HCT116 (cell line): ENCODE results near the gene CKS1B. TPM values are rescaled to one million over a fixed set of nuclear protein-coding genes. Genes with fewer than 3 reads are reported as not detected.

ENCODE experiments used
- ATAC-seq: fragments of 200-7000 bp; cut with Tn5 transposase; 2 replicates; pipeline ENCODE4 v1.9.1; 2020; ENCODE audit warnings: mild to moderate bottlenecking, moderate library complexity
- BruUV-seq: library from RNA; stranded (reverse); fragments of 400-500 nt; replicated peaks from 2 replicates; lab custom pipeline; 2021; lab: Mats Ljungman, UMichigan
- CTCF ChIA-PET: fragments of 300-600 bp; sonication (Branson Sonifier 250); formaldehyde crosslinking; loops from one replicate; lab custom pipeline; 2021; ENCODE audit warnings: antibody characterized with exemption; lab: Charles Lee
- POLR2A ChIA-PET: fragments of 300-600, 350-600 bp; sonication (Branson Sonifier 250); formaldehyde crosslinking; loops from one replicate; lab custom pipeline; 2021; ENCODE audit warnings: antibody characterized with exemption; lab: Charles Lee
- RAD21 ChIA-PET, 2 experiments: fragments of 300-600 bp; sonication (Branson Sonifier 250); formaldehyde crosslinking; loops; one replicate each; lab custom pipeline; 2023; ENCODE audit warnings: low total read pairs in 2 of 2; ENCODE audit not compliant: uncharacterized antibody in 2 of 2, unreplicated experiment in 2 of 2, low non-redundant PET in 1 of 2; lab: Charles Lee
- DNase-seq: peaks from one replicate; pipeline ENCODE4 v3.0.0-alpha.2; 2010; ENCODE audit warnings: low read depth, low spot score
- H2AFZ ChIP-seq: fragments of 200-600 bp; shearing (Covaris generic), sonication (generic); 2 replicates; pipeline ENCODE4 v1.6.1; 2017; ENCODE audit warnings: low read depth, mixed run types, mixed read lengths, antibody characterized with exemption, low read length; ENCODE audit not compliant: poor library complexity, severe bottlenecking
- H3K27ac ChIP-seq: 2 replicates; pipeline ENCODE4 v1.5.1; 2012; ENCODE audit warnings: low read depth, low read length
- H3K27me3 ChIP-seq: fragments of 200-600 bp; sonication (generic); 2 replicates; pipeline ENCODE4 v1.6.1; 2016; ENCODE audit warnings: mixed run types, low read length, mixed read lengths; ENCODE audit not compliant: insufficient read depth
- H3K36me3 ChIP-seq, 2 experiments: fragments of 200-500 bp in 1 of 2; fragments of 200-600 bp in 1 of 2; sonication (Bioruptor generic) in 1 of 2; sonication (generic) in 1 of 2; 2 replicates each; pipeline versions ENCODE4 v1.5.1 to v1.6.1; 2014 to 2016; ENCODE audit warnings: low read length in 2 of 2, inconsistent platforms in 1 of 2, mixed read lengths in 1 of 2, mixed run types in 1 of 2; ENCODE audit not compliant: insufficient read depth in 2 of 2, control insufficient read depth in 1 of 2
- H3K4me1 ChIP-seq, 2 experiments: fragments of 200-600 bp in 1 of 2; sonication (generic) in 1 of 2; 2 replicates each; pipeline versions ENCODE4 v1.5.1 to v1.6.1; 2012 to 2017; ENCODE audit warnings: low read length in 2 of 2, inconsistent platforms in 1 of 2, mild to moderate bottlenecking in 1 of 2, mixed read lengths in 1 of 2, mixed run types in 1 of 2, moderate library complexity in 1 of 2; ENCODE audit not compliant: insufficient read depth in 2 of 2, control insufficient read depth in 1 of 2
- H3K4me2 ChIP-seq: fragments of 200-600 bp; sonication (generic); 2 replicates; pipeline ENCODE4 v1.6.1; 2017; ENCODE audit warnings: mixed run types, low read length, mixed read lengths
- H3K4me3 ChIP-seq, 2 experiments: fragments of 200-600 bp in 1 of 2; sonication (generic) in 1 of 2; replicated peaks in 1 of 2; 2 replicates each; pipeline ENCODE4 v1.5.1; 2011 to 2016; ENCODE audit warnings: low read length in 2 of 2, control low read depth in 1 of 2, low read depth in 1 of 2, mild to moderate bottlenecking in 1 of 2, mixed read lengths in 1 of 2, mixed run types in 1 of 2
- H3K79me2 ChIP-seq: fragments of 200-600 bp; sonication (generic); 2 replicates; pipeline ENCODE4 v1.6.1; 2017; ENCODE audit warnings: mild to moderate bottlenecking, mixed run types, low read length, moderate library complexity, mixed read lengths; ENCODE audit not compliant: insufficient read depth
- H3K9ac ChIP-seq: fragments of 200-600 bp; sonication (generic); 2 replicates; pipeline ENCODE4 v1.6.1; 2016; ENCODE audit warnings: low read length, mixed read lengths
- H3K9me2 ChIP-seq: fragments of 200-600 bp; sonication (generic), shearing (Covaris generic); 2 replicates; pipeline ENCODE4 v1.6.1; 2017; ENCODE audit warnings: mixed run types, mild to moderate bottlenecking, moderate library complexity; ENCODE audit not compliant: insufficient read depth
- H3K9me3 ChIP-seq, 2 experiments: fragments of 200-500 bp in 1 of 2; fragments of 200-600 bp in 1 of 2; sonication (Bioruptor generic) in 1 of 2; sonication (generic) in 1 of 2; 2 replicates each; pipeline ENCODE4 v1.6.1; 2014 to 2017; ENCODE audit warnings: low read length in 2 of 2, mixed read lengths in 2 of 2, inconsistent platforms in 1 of 2, low read depth in 1 of 2, mild to moderate bottlenecking in 1 of 2, mixed run types in 1 of 2, moderate library complexity in 1 of 2; ENCODE audit not compliant: control insufficient read depth in 1 of 2, insufficient read depth in 1 of 2
- H4K20me1 ChIP-seq: fragments of 200-600 bp; sonication (generic), shearing (Covaris generic); 2 replicates; pipeline ENCODE4 v1.6.1; 2017; ENCODE audit warnings: mixed run types, mild to moderate bottlenecking, moderate library complexity; ENCODE audit not compliant: insufficient read depth
- EZH2 ChIP-seq: fragments of 200-600 bp; sonication (generic); IDR thresholded peaks from 2 replicates; pipeline ENCODE4 v1.6.1; 2017; ENCODE audit warnings: antibody characterized with exemption, mixed run types
- FOSL1 ChIP-seq: IDR thresholded peaks from 2 replicates; pipeline ENCODE4 v1.6.1; 2012; ENCODE audit warnings: low read depth
- MAX ChIP-seq: IDR thresholded peaks from 2 replicates; pipeline ENCODE4 v1.6.1; 2012
- SIN3A ChIP-seq: IDR thresholded peaks from 2 replicates; pipeline ENCODE4 v1.6.1; 2012; ENCODE audit warnings: low read depth
- SP1 ChIP-seq: IDR thresholded peaks from 2 replicates; pipeline ENCODE4 v1.6.1; 2012; ENCODE audit warnings: low read depth
- SRF ChIP-seq: IDR thresholded peaks from 2 replicates; pipeline ENCODE4 v1.6.1; 2012; ENCODE audit warnings: low read depth
- ZBTB33 ChIP-seq: IDR thresholded peaks from 2 replicates; pipeline ENCODE4 v1.6.1; 2011; ENCODE audit warnings: mild to moderate bottlenecking, low read length, moderate library complexity; ENCODE audit not compliant: insufficient replicate concordance; ENCODE audit errors: extremely low read depth
- intact Hi-C: fragments of 100-400 bp; cut with micrococcal nuclease; formaldehyde crosslinking; loops from 2 replicates; pipeline ENCODE4 v1.10.0; 2022
- total RNA-seq: library from RNA; stranded (reverse); gene quantifications from one replicate; pipeline ENCODE4 v1.2.1, GENCODE V29; 2021; ENCODE audit not compliant: unreplicated experiment

The CKS1B gene
- total RNA-seq, 1 experiment from 2014 or later = 229 TPM

DNA sequence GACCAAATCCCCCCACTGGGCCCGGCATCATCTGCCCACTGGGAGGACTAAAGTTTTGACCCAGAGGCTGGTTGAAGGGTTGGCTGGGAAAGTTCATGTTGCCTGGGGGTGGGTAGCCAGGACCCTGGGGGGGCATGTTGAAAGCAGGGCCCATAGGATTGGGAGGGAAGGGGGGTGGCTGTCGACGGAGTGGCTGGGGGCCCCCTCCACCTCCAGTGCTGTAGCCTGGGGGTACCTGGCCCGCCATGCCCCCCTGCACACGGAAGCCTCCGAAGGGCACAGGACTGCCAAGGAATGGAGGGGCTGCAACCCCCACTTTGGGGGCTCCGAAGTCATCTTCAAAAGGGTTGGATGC, 15.1 kb upstream of the CKS1B start:
- H3K79me2 ChIP-seq = peaks cover 19% of the 10 kb centered on the region
- BruUV-seq = no TSS peak
- intact Hi-C loops = no loop called here
- H3K9me3 ChIP-seq = no peaks in the 10 kb centered on the region
- DNase-seq (no peak), ATAC-seq (no peak)
- peaks cover 27 to 57% of the 10 kb centered on the region in 2 experiments for H3K4me1 ChIP-seq
- CTCF ChIA-PET = no interaction called here
- no peak overlapping the region for H3K27ac ChIP-seq
- no peaks in the 10 kb centered on the region for H3K27me3 ChIP-seq
- no peak for TF ChIP-seq SRF
- TF ChIP-seq SIN3A = no peak
- TF ChIP-seq MAX = no peak
- no peak for TF ChIP-seq FOSL1
- TF ChIP-seq EZH2 = no peak
- no peak for TF ChIP-seq ZBTB33
- TF ChIP-seq SP1 = no peak
- H3K9ac ChIP-seq = no peak overlapping the region
- H3K4me3 ChIP-seq = no peak overlapping the region
- RAD21 ChIA-PET = no interaction called here
- no peaks in the 10 kb centered on the region for H3K9me2 ChIP-seq
- POLR2A ChIA-PET = no interaction called here
- peaks cover 13 to 22% of the 10 kb centered on the region in 2 experiments; a peak in 2 of 4 replicates for H3K36me3 ChIP-seq
- H3K4me2 ChIP-seq = no peak overlapping the region
- no peak overlapping the region for H2AFZ ChIP-seq
- no peaks in the 10 kb centered on the region for H4K20me1 ChIP-seq
